ENCODE data around the gene SLC37A1. TPM values are rescaled to one million over a fixed set of nuclear protein-coding genes. Genes with fewer than 3 reads are reported as not detected.

Gene SLC37A1
- total RNA-seq, 1 donor from 2014 or later: 28.9 TPM

GRCh38 chr21:42556960-42557359 is 43.3 kb downstream of the SLC37A1 start:
- no peak for ATAC-seq
- Histone ChIP-seq H3K4me1 (no peaks in the 10 kb centered on the region), H3K9me3 (no peaks in the 10 kb centered on the region), H3K36me3 (peaks cover 76% of the 10 kb centered on the region), H3K27me3 (ENCODE audit: low read depth) (no peaks in the 10 kb centered on the region), H3K27ac (no peak overlapping the region), H3K4me3 (no peak overlapping the region)
- DNase-seq: peak; percentile 30
- TF ChIP-seq, protein P1, sequence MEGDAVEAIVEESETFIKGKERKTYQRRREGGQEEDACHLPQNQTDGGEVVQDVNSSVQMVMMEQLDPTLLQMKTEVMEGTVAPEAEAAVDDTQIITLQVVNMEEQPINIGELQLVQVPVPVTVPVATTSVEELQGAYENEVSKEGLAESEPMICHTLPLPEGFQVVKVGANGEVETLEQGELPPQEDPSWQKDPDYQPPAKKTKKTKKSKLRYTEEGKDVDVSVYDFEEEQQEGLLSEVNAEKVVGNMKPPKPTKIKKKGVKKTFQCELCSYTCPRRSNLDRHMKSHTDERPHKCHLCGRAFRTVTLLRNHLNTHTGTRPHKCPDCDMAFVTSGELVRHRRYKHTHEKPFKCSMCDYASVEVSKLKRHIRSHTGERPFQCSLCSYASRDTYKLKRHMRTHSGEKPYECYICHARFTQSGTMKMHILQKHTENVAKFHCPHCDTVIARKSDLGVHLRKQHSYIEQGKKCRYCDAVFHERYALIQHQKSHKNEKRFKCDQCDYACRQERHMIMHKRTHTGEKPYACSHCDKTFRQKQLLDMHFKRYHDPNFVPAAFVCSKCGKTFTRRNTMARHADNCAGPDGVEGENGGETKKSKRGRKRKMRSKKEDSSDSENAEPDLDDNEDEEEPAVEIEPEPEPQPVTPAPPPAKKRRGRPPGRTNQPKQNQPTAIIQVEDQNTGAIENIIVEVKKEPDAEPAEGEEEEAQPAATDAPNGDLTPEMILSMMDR (IDR thresholded peaks at IDR 0.05): no peak
- intact Hi-C loops (cut with DNase I): no loop called here

DNA sequence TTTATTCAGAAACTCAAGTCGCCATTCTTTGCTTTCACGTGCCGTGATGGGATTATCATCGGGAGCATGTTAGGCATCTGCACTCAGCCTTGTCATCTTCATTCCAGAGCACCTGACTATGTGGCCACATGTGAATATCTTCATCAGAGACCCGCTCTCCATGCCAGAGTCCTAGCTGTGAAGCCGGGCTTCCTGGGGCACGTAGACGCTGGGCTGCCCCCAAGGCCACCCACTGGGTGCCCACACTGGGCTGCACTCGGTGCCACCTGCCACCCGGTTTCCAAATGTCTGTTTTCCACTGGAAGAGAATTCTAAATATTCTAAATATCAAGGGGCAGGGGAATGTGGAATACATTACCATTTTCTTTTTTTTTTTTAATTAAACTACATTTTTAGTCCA is 43.8 kb downstream of the SLC37A1 start:
- Histone ChIP-seq H3K27ac (no peak overlapping the region), H3K27me3 (ENCODE audit: low read depth) (no peaks in the 10 kb centered on the region), H3K9me3 (no peaks in the 10 kb centered on the region), H3K36me3 (peaks cover 80% of the 10 kb centered on the region), H3K4me3 (no peak overlapping the region), H3K4me1 (no peaks in the 10 kb centered on the region)
- intact Hi-C loops (cut with DNase I): no loop called here
- no peak for ATAC-seq
- TF ChIP-seq, protein P1 (IDR thresholded peaks at IDR 0.05): no peak
- no peak for DNase-seq

GRCh38 chr21:42558368-42558767 is 44.7 kb downstream of the SLC37A1 start:
- Histone ChIP-seq H3K9me3 (no peaks in the 10 kb centered on the region), H3K4me3 (no peak overlapping the region), H3K27me3 (ENCODE audit: low read depth) (no peaks in the 10 kb centered on the region), H3K36me3 (peaks cover 90% of the 10 kb centered on the region), H3K27ac (no peak overlapping the region), H3K4me1 (no peaks in the 10 kb centered on the region)
- intact Hi-C loops (cut with DNase I): no loop called here
- ATAC-seq: no peak
- TF ChIP-seq, protein P1 (IDR thresholded peaks at IDR 0.05): no peak
- DNase-seq: no peak

- Histone ChIP-seq H3K27ac (no peak overlapping the region), H3K36me3 (peaks cover 94% of the 10 kb centered on the region), H3K4me1 (no peaks in the 10 kb centered on the region), H3K27me3 (ENCODE audit: low read depth) (no peaks in the 10 kb centered on the region), H3K4me3 (no peak overlapping the region), H3K9me3 (no peaks in the 10 kb centered on the region)
- intact Hi-C loops (cut with DNase I): no loop called here
- ATAC-seq (no peak), DNase-seq (no peak)
- TF ChIP-seq, protein P1 (IDR thresholded peaks at IDR 0.05): no peak
Measured at GRCh38 chr21:42558846-42559245, 45.2 kb downstream of the SLC37A1 start.

GRCh38 chr21:42559326-42559725 is 45.7 kb downstream of the SLC37A1 start:
- Histone ChIP-seq H3K4me3 (no peak overlapping the region), H3K27ac (no peak overlapping the region), H3K27me3 (ENCODE audit: low read depth) (no peaks in the 10 kb centered on the region), H3K4me1 (no peaks in the 10 kb centered on the region), H3K36me3 (peaks cover 94% of the 10 kb centered on the region), H3K9me3 (no peaks in the 10 kb centered on the region)
- intact Hi-C loops (cut with DNase I): no loop called here
- ATAC-seq (no peak), DNase-seq (peak; percentile 34)
- TF ChIP-seq, protein P1 (IDR thresholded peaks at IDR 0.05): no peak
